Coronary artery (tissue), 2 donors: ENCODE data around the gene ARHGAP36.

Experiments used
- DNase-seq: peaks from one replicate; pipeline ENCODE4 v3.0.0-alpha.2; 2017; ENCODE audit warnings: low spot score
- H3K27ac ChIP-seq, 2 donors: fragments of 200-600 bp; sonication (generic); one replicate each; pipeline ENCODE4 v1.5.1; 2016 to 2019
- H3K4me3 ChIP-seq: fragments of 200-600 bp; sonication (generic); 2 replicates; pipeline ENCODE4 v1.5.1; 2016; ENCODE audit warnings: mild to moderate bottlenecking, moderate library complexity
- TF ChIP-seq, protein P1 (sequence below): fragments of 200-600 bp; sonication (generic); IDR thresholded peaks from one replicate; pipeline ENCODE4 v1.5.1; 2019; ENCODE audit warnings: antibody characterized with exemption

The ARHGAP36 gene

DNA sequence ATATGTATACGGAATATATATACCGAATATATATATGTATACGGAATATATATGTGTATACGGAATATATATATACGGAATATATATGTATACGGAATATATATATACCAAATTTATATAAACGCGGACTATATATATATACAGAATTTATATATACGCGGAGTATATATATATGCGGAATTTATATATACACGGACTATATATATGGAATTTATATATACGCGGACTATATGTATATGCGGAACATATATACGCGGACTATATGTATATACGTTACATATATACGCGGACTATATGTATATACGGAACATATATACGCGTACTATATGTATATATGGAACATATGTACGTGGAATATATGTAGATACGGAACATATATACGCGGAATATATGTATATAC, 78.6 kb downstream of the ARHGAP36 start:
- Histone ChIP-seq H3K27ac (no peak overlapping the region), H3K4me3 (no peak overlapping the region)
- TF ChIP-seq, protein P1, sequence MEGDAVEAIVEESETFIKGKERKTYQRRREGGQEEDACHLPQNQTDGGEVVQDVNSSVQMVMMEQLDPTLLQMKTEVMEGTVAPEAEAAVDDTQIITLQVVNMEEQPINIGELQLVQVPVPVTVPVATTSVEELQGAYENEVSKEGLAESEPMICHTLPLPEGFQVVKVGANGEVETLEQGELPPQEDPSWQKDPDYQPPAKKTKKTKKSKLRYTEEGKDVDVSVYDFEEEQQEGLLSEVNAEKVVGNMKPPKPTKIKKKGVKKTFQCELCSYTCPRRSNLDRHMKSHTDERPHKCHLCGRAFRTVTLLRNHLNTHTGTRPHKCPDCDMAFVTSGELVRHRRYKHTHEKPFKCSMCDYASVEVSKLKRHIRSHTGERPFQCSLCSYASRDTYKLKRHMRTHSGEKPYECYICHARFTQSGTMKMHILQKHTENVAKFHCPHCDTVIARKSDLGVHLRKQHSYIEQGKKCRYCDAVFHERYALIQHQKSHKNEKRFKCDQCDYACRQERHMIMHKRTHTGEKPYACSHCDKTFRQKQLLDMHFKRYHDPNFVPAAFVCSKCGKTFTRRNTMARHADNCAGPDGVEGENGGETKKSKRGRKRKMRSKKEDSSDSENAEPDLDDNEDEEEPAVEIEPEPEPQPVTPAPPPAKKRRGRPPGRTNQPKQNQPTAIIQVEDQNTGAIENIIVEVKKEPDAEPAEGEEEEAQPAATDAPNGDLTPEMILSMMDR: no peak
- DNase-seq: no peak

DNA sequence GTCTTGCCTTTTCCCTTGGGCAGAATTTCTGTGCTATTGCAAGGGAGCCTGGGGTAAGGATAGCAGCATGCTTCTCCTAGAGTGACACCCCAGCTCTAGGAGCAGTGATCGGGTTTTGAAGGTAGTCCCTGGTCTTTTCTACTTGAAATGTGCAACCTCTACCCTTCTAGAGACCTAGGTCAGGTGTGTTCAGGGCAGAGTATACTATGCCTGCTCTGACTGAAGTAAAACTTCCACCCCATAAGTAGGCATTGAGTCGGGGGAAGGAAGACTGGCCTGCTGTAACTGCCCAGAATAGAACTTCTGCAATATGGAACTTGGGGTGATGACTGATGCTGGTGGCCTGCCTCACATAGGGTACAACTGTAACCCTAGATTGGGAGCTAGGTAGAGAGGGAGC, 80.9 kb downstream of the ARHGAP36 start:
- TF ChIP-seq, protein P1: no peak
- Histone ChIP-seq H3K27ac (no peak overlapping the region), H3K4me3 (no peak overlapping the region)
- no peak for DNase-seq
